ENCODE measurements around the gene ABCC9. TPM values are rescaled to one million over a fixed set of nuclear protein-coding genes. Genes with fewer than 3 reads are reported as not detected.

ABCC9 gene
- total and polyA plus RNA-seq, 12 donors = 8.7 to 128 (median 90.0) TPM

DNA sequence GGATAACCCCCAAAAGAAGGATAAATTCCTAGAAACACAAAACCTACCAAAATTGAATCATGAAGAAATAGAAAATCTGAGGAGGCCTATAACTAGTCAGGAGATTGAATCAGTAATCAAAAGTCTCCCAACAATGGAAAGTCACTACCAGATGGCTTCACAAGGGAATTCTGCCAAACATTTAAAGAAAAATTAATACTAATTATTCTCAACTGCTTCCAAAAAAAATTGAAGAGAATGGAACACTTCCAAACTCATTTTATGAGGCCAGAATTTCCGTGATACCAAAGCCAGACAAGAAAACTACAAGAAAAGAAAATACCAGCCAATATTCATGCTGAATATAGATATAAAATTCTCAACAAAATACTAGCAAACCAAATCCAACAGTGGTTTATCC is 7.8 kb upstream of the ABCC9 start:
- Histone ChIP-seq H3K4me1 (no peaks in the 10 kb centered on the region), H3K9me3 (peaks cover 0 to 63% (median 36%) of the 10 kb centered on the region in 11 donors), H3K27me3 (no peaks in the 10 kb centered on the region), H3K4me3 (no peak overlapping the region), H3K36me3 (no peaks in the 10 kb centered on the region), H3K27ac (no peak overlapping the region)
- ATAC-seq (no peak), DNase-seq (no peak)
- WGBS, 2 donors = 41 to 65% methylated on average over 1 of the region's 1 CpG
- intact Hi-C loops (cut with DNase I) = no loop called here
- TF ChIP-seq, protein P1, sequence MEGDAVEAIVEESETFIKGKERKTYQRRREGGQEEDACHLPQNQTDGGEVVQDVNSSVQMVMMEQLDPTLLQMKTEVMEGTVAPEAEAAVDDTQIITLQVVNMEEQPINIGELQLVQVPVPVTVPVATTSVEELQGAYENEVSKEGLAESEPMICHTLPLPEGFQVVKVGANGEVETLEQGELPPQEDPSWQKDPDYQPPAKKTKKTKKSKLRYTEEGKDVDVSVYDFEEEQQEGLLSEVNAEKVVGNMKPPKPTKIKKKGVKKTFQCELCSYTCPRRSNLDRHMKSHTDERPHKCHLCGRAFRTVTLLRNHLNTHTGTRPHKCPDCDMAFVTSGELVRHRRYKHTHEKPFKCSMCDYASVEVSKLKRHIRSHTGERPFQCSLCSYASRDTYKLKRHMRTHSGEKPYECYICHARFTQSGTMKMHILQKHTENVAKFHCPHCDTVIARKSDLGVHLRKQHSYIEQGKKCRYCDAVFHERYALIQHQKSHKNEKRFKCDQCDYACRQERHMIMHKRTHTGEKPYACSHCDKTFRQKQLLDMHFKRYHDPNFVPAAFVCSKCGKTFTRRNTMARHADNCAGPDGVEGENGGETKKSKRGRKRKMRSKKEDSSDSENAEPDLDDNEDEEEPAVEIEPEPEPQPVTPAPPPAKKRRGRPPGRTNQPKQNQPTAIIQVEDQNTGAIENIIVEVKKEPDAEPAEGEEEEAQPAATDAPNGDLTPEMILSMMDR (IDR thresholded peaks at IDR 0.05) = no peak

DNA sequence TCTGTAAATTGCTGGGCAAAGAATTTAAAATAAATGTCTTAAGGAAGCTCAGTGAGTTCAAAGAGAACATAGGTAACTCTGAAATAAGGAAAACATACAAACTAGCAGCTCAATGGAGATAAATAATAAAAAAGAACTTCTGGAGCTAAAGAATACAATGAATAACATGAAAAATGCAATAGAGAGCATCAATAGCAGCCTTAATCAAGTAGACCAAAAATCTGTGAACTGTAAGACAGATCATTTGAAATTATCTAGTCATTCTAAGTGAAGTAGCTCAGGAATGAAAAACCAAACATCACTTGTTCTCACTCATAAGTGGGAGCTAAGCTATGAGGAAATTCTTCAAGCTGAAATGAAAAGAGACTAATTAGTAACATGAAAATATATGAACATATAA is 5.8 kb upstream of the ABCC9 start:
- intact Hi-C loops (cut with DNase I) = no loop called here
- no peak for ATAC-seq
- Histone ChIP-seq H3K4me1 (peaks cover 0 to 13% (median 0%) of the 10 kb centered on the region in 9 donors), H3K4me3 (no peak overlapping the region), H3K36me3 (no peaks in the 10 kb centered on the region), H3K27me3 (peaks cover 0 to 17% (median 1%) of the 10 kb centered on the region in 7 donors), H3K27ac (no peak overlapping the region), H3K9me3 (peaks cover 0 to 63% (median 36%) of the 10 kb centered on the region in 11 donors)
- TF ChIP-seq, protein P1 (IDR thresholded peaks at IDR 0.05) = no peak
- DNase-seq = no peak

DNA sequence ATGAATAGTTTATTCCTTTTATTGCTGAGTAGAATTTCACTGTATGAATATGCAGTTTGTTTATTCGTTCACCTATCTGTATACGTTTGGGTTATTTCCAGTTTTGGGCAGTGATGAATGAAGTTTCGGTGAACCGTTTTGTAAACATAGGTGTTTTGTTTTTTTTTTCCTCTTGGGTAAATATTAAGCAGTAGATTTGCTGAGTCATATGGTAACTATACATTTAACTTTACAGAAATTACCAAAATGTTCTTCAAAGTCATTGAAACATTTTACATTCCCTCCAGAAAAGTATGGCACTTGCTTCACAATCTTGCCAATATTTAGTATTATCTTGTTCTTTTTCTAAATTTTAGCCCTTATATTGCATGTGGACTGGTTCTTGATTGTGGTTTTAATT is 3.8 kb upstream of the ABCC9 start:
- H3K4me3 ChIP-seq = no peak overlapping the region
- H3K27me3 ChIP-seq = peaks cover 0 to 37% (median 5%) of the 10 kb centered on the region in 7 donors
- DNase-seq (no peak), ATAC-seq (no peak)
- 92 to 94% methylated on average over 4 of the region's 4 CpGs for WGBS, 2 donors
- peaks cover 0 to 48% (median 22%) of the 10 kb centered on the region in 11 donors for H3K9me3 ChIP-seq
- no peak overlapping the region for H3K27ac ChIP-seq
- peaks cover 0 to 13% (median 0%) of the 10 kb centered on the region in 9 donors for H3K4me1 ChIP-seq
- TF ChIP-seq, protein P1 (IDR thresholded peaks at IDR 0.05) = no peak
- H3K36me3 ChIP-seq = no peaks in the 10 kb centered on the region
- intact Hi-C loops (cut with DNase I) = no loop called here

DNA sequence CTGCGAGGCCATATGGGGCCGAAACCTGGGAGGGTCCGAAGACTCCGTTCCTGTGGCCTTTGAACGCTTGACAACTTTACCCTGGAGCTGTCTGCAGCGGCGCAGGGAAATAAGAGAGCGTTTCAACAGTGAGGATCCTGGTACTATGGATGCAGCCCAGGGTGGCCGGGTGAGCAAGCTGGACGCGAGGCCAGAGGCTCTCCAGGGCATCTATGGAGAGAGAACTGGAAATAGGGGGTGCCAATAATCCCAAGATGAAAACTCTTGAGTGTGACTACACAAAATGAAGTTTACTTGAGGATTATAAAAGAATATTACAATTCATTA is 1.1 kb upstream of the ABCC9 start:
- Histone ChIP-seq H3K4me3 (peak overlapping the region; percentile 23 to 65 (median 58)), H3K9me3 (peaks cover 0 to 31% (median 18%) of the 10 kb centered on the region in 11 donors), H3K4me1 (peaks cover 0 to 29% (median 1%) of the 10 kb centered on the region in 9 donors), H3K27ac (peak overlapping the region; percentile 79 to 96 (median 92)), H3K27me3 (peaks cover 0 to 46% (median 5%) of the 10 kb centered on the region in 7 donors), H3K36me3 (no peaks in the 10 kb centered on the region)
- ATAC-seq = peak in 5 of 8 donors; percentile 20 to 55 (median 24)
- TF ChIP-seq, protein P1 (IDR thresholded peaks at IDR 0.05) = no peak
- no peak for DNase-seq
- 10 to 15% methylated on average over 11 of the region's 11 CpGs for WGBS, 2 donors
- intact Hi-C loops (cut with DNase I) = loop anchor here in 5 of 10 donors (5.0 kb wide), 1 partner anchor 170 kb away; the partner anchor contains the start of gene KCNJ8 (in 5 of the 5)
